Transverse colon (tissue), 4 donors: ENCODE data around the gene GALNT9.

Experiments used
- POLR2AphosphoS5 ChIP-seq, 3 donors: sonication (generic); formaldehyde crosslinking; IDR thresholded peaks; one replicate each; pipeline ENCODE4 v1.6.1; 2016; ENCODE audit warnings: antibody characterized with exemption in 3 of 3
- TF ChIP-seq, protein P1 (sequence below), 5 experiments: fragments of 200-600 bp in 3 of 5; fragments of 450-650 bp in 2 of 5; sonication (generic) in 3 of 5; IDR thresholded peaks; 1 replicate in 2 of 5; 2 replicates in 3 of 5; pipeline ENCODE4 v1.5.1; 2016 to 2017; ENCODE audit warnings: antibody characterized with exemption in 5 of 5, inconsistent platforms in 3 of 5, mild to moderate bottlenecking in 2 of 5, moderate library complexity in 1 of 5

DNA sequence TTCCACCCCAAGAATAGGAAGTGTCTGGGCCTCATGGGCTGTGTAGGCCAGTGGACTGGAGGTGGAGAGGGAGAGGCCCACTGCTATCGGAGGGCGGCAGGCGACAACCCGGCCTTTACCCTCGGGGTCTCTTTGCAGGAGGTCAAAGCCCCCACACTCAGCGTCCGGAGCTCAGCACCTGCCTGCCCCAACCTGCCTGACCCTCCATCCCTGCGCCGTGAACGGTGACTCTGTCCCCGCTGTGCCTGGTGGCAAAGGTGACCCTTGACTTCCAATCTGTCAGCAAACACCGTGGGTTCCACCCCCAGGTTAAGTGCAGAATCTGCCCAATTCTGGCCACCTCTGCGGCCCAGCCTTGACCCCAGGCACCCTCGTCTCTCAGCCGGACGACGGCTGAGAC lies 15.7 kb upstream of the GALNT9 start:
- TF ChIP-seq POLR2AphosphoS5 (IDR thresholded peaks at IDR 0.05) = no peak
- TF ChIP-seq, protein P1, sequence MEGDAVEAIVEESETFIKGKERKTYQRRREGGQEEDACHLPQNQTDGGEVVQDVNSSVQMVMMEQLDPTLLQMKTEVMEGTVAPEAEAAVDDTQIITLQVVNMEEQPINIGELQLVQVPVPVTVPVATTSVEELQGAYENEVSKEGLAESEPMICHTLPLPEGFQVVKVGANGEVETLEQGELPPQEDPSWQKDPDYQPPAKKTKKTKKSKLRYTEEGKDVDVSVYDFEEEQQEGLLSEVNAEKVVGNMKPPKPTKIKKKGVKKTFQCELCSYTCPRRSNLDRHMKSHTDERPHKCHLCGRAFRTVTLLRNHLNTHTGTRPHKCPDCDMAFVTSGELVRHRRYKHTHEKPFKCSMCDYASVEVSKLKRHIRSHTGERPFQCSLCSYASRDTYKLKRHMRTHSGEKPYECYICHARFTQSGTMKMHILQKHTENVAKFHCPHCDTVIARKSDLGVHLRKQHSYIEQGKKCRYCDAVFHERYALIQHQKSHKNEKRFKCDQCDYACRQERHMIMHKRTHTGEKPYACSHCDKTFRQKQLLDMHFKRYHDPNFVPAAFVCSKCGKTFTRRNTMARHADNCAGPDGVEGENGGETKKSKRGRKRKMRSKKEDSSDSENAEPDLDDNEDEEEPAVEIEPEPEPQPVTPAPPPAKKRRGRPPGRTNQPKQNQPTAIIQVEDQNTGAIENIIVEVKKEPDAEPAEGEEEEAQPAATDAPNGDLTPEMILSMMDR (IDR thresholded peaks at IDR 0.05) = no peak
